Measurements from ENCODE around the gene SNX1.

- TF ChIP-seq TAF1 (IDR thresholded peaks at IDR 0.05; ENCODE audit: borderline replicate concordance, insufficient read depth, low read length) (no peak), POLR2AphosphoS5 (IDR thresholded peaks at IDR 0.05; ENCODE audit: low read depth, low read length) (no peak; the same call in 1 of the 2 replicates), REST (IDR thresholded peaks at IDR 0.05; ENCODE audit: insufficient read depth in 1 of 2, low read depth in 2 of 2, low read length in 2 of 2) (no peak), SIN3A (IDR thresholded peaks at IDR 0.05; ENCODE audit: borderline replicate concordance, insufficient read depth, low read length) (no peak), FOXP2 (optimal IDR thresholded peaks at IDR 0.05; ENCODE audit: borderline replicate concordance, extremely low read depth, extremely low read length, insufficient read depth) (no peak)
Observed at GRCh38 chr15:64161688-64162477, 66.1 kb downstream of the SNX1 start.

Data from PFSK-1 (cell line).